T-helper 22 cell (primary cell): Measurements from ENCODE around the gene FAM240B.

Source experiments
- DNase-seq: peaks from one replicate; pipeline ENCODE4 v3.0.0-alpha.2; 2020; ENCODE audit warnings: low read depth

The FAM240B gene

DNA sequence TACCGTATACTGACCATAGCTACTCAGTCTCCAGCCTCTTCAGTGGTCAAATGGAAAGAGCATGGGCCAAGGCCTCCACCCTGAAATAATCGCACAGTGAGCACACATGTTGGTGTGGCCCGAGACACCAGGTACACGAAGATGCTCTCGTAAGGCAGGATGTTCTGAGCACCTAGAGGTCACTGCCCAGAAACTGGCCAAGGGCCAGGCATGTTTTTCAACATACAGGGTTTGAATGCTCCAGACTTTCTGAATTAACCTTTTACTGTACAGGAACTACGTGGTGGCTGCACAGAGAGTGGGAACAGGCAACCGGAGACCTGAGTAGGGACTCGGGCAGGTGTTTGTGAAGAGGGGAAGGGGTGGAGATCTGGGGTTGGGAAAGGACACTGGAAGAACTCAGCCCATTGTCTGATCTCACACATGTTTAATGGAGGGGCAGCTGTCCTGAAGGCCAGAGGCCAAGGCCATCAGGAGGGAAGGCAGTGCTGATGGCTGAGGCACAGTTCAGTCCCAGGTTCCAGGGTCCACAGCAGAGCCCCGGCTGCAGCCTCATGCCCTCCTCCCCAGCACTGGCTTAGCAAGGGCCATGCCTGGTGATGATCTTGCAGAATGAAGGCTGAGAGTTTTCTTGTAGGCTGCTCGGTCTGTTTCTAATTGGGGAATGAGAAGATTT is 51.0 kb downstream of the FAM240B start:
- DNase-seq: no peak

DNA sequence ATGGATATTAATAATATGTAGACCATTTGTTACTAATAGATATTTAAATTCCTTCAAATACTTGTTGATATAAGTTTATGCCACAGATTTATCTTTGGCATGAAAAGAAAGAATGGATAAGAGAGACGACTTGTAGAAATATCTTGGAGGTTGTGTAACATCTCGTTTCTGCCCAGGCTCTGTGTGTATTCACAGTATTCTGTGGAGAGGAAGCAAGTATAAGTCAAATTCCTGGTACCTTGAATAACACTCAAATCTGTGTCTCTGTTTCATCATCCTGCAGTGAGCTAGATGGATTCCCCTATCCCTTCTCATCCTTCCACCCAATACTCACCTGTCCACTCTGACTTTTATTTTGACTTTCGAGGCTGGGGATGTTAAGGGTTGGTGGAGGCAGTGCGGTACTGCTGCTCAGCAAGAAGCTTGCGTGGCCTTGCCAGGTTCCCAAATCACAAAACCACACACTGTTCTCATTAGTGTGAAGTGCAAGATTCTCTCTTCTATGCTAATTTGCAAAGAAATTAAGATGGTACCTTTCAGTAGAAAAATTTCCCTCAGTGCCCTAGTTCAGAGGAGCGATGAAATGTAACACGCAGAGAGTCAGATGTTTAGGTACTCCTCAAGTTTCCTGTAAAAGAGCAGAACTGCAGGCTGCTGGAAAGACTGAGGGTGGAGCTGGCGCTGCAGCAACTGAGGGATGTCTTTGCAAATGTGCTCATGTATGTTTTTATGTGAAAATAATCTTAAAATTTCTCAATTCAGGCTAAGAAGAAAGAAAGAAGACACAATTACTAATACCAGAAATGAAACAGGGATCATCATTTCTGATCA is 57.0 kb downstream of the FAM240B start:
- DNase-seq: no peak

DNA sequence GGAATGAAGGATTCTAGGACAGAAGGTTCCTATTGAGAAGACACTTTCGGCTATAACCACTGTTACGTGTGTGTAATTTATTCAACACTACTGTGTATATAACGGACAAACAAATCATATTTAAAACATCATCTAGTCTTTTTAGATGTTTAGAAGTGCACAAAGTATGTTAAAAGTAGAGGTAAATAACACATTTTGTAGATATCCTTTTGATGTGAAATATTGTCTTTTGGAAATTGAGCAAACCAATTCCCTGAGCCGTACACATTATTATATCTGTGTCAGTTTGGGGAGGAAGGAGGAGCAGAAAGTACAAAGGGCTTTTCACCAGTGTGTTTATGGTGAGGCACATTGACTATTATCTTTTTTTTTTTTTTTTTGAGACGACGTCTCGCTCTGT is 60.4 kb downstream of the FAM240B start:
- DNase-seq: no peak

DNA sequence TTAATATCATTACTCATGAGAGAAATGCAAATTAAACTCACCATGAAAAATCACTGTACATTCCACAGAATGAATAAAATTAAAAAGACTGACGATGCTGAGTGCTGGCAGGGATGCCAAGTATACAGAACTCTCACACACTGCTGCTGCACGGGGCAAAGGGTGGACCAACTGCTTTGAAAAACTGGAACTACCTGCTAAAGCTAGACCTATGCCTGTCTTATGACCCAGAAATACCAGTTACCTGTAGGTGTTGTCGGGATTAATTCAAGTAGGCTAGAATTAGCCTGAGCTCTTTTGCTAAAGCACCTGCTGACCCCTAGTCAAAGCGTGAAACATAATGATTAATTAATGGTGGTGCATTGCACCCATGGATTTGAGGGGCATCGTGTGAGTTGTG is 63.0 kb downstream of the FAM240B start:
- no peak for DNase-seq

- no peak for DNase-seq
Measured at GRCh38 chr9:38652486-38652885, 67.4 kb downstream of the FAM240B start.

DNA sequence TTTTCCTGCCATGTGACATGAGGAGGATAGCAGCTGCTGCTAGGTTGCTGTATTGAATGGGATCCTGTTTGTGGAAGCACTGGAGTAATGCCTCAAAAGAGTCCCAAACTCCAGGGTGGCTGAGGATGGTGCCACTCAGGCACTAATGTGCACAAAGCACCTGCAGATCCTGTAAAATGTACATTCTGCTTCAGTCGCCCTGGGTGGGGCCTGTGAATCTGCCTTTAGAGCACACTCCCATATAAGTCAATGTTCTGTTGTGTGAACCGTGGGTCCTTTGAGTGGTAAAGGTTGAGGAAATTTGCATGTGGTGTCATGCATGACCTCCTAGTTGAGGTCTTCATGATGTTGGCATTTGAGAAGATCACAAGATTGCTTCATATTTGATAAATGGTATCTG is 67.9 kb downstream of the FAM240B start:
- DNase-seq: no peak

DNA sequence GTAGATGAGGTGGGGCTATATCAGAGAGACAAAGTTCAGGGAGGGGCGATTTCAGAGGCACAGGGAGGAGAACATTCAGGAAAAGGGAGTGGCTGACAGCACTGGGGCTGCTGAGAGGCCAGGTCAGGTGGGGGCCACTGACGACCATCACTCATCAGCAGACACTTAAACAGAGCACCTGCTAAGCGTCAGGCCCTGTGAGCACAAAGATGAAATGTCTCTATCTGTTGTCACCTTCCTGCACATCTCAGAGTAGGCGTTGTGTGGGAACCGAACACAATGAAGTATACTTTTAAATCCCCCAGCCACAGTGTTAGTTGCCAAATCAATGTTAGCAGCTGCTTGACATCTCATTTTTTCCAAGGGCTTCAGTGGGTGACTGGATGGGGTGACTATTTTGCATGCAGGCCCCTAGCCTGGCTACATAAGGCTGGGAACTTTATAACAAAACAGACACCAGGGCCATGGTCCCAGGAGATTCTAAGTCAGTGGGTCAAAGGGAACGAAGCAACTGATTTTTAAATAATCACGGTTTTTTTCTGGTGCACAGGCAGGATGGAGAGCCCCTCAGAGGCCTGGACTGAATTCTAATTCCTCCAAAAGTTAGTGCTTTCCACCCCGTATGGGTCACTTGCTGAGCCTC is 68.4 kb downstream of the FAM240B start:
- DNase-seq: no peak

DNA sequence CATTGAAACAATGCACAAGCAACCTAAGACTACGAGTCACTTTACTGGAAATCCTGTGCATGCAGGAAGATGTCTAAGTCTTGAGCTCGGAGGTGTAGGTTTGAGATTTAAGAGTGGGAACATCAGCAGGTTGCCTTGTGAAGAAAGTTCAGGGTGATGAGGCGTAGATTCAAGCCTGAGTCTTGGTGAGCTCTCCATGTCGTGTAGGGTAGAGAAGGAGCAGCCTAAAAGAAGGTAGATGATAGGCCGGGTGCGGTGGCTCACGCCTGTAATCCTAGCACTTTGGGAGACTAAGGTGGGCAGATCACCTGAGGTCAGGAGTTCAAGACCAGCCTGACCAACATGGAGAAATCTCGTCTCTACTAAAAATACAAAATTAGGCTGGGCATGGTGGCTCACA is 69.4 kb downstream of the FAM240B start:
- DNase-seq: no peak

- no peak for DNase-seq
Measured at GRCh38 chr9:38649731-38650363, 70.1 kb downstream of the FAM240B start.

DNA sequence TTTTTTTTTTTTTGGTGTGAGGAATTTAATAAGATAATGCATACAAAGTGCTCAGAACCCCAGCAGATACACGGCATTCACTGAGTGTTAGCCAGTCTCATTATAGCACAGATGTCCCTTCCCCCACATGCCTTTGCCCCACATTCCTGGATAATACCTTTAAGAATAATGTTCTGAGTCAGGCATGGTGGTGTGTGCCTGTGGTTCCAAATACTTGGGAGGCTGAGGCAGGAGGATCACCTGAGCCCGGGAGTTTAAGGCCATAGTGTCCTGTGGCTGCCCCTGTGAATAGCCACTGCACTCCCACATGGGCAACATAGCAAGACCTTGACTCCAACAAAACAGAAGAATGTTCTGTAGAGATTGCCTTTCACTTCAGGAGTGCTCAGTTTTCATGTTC is 75.3 kb downstream of the FAM240B start:
- DNase-seq: no peak
